HG03060 (cell line): ENCODE data around the gene TMPRSS9.

ENCODE experiments used
- ATAC-seq: cut with Tn5 transposase; IDR thresholded peaks from one replicate; pipeline ENCODE4 v1.9.1; 2021; ENCODE audit warnings: low read depth, moderate number of reproducible peaks; ENCODE audit not compliant: unreplicated experiment

The TMPRSS9 gene

DNA sequence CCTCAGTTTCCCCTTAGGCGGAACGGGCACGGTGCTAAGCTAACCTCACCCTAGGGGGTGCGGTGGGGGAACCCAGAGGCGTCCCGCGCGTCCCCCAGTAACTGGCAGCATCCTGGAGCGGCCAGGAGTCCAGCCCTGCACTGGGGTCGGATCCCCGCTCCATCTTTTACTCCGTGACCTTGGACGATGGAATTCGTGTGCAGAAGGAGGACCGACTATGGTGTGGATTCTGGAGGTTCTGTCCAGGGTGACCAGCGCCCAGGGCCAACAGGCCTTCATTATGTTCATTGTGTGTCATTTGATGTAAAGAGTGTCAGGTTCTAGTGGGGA, 31.0 kb upstream of the TMPRSS9 start:
- ATAC-seq = no peak

DNA sequence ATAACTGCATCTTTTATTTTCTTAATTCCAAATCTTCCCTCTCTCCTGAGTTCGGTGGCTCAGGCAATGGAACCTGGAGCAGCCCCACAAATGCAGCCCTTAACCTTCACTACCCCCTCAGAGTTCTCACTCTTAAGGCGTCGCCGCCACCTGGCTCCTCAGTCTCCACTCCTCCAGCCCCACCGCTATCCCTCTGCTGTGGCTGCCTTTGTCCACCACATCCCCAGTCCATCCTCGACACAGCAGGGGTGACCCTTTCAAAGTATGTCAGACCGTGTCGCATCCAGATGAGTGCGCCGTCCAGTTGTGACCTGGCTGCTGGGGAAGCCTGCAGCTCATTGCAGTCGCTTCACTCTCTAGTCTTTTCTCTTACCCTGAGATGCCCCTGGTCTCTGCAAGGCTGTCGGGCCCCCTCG, 30.6 kb upstream of the TMPRSS9 start:
- no peak for ATAC-seq

DNA sequence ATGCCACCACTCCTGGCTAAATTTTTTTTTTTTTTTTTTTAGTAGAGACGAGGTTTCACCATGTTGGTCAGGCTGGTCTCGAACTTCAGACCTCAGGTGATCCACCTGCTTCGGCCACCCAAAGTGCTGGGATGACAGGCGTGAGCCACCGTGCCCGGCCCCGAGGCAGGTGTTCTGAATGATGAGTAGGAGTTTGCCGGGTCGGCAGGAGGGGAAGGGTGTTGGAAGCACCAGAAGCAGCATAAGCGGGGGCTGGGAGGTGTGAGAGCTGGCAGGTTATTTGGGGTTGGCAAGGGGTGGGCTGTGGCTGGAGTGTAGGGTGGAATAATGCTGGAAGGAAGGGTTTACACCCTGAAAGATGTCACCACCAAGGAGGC, 29.8 kb upstream of the TMPRSS9 start:
- no peak for ATAC-seq

DNA sequence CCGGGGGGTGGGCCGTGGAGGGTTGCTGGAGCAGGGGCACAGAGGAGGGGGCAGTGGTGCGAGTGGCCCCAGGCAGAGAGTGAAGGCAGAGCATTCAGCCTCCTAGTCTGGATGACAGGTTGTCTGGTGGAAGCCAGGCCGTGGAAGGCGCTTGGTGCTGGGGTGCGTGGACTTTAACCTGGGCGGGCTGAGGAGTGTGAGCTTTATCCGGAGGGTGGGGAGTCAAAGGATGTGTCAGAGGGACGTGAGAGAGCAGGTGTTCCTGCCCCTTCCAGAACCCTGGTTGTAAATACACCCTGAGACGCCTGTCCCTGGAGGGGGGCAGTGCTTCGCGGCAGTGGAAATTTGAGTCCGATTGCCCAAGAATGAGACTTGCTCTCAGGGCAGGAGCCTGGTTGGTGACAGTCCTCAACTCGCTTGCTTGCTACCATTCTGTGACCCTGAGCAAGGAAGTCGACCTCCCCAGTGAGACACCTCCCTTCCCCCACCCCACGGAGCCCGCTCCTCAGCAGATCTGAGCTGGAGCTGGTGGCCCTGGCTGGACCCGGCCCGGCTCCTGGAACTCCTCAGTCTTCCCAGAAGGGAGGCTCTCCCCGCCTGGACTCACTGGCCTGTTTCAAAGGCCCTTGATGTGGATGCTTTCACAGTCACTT, 29.3 kb upstream of the TMPRSS9 start:
- ATAC-seq = no peak

DNA sequence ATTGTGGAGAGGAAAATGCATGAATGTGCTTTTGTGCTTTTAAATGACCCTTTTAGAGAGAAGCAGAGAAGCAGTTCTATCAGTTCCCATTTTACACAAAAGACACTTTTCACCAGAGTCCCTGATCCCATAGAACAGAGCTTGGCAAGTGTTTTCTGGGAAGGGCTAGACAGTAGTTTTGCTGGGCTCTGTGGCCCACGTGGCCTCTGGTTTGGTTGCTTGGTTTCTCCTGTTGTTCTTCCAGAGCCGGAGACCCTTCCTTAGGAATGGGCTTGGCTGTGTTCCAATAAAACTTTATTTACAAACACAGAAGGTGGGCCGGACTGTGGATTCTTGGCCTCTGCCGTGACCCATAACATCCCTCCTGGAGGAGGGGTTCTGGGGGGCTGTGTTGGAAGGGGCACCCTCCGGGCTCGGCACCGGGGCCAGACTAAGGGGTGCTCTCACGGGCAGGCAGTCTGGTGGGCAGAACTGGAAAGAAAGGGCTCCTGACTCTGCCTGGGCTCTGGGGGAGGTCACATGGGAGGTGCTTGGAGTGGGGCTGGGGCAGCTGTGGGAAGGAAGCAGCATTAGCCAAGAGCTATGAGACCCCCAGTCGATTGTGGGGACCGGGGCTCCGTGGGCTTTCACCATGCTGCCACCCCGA, 28.3 kb upstream of the TMPRSS9 start:
- ATAC-seq = no peak

DNA sequence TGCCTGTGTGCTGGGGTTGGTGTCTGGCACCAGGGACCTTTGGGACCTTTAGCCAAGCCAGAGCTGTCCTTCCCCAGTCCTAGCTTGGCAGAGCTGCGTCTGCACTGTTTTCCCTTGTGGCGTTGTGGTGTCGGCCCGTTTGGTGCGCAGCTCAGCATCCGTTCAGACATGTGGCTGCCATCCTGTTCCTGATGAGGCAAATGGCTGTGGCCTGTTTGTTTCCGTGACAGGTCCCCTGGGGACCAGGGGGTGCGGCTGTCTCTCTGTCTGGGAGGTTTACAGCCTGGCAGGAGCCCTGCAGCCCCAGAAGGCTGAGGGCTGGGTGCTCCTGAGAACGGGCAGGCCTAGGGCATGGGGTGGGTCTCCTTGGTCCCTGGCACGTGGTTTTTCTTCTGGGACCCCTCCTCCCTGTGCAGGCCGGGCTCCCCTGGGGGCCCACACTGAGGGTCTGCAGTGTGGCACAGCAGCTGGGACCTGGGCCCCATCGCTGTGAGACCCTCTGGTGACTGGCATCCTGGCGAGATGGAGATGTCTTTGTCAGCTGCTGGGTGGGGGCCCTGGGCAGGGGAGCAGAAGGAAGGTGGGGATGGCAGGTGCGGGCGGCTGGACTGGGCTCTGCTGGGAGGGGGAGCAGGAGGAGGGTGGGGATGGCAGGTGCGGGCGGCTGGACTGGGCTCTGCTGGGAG, 27.6 kb upstream of the TMPRSS9 start:
- no peak for ATAC-seq

DNA sequence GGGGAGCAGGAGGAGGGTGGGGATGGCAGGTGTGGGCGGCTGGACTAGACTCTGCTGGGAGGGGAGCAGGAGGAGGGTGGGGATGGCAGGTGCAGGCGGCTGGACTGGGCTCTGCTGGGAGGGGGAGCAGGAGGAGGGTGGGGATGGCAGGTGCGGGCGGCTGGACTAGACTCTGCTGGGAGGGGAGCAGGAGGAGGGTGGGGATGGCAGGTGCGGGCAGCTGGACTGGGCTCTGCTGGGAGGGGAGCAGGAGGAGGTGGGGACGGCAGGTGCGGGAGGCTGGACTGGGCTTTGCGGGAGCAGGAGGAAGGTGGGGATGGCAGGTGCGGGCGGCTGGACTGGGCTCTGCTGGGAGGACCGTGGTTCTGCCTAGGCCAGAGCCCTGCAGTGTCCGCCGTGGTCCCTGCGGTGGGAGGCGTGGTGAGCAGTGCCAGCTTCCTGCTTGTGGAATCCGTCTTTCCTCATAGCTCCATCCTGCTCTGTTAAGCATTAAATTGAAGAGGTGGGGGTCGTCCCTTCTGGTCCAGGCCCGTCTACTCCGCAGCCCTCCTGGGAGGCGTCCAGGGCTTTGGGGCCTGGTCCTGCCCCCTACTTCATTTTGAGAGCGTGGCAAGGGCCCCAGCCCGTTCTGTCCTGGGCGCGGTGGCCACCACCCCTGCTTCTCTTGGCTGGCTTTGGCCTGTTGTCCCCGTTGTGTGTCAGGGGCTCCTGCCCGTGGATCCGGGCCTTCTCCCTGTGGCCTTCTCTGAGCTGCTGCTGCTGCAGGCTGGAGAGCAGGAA, 26.8 kb upstream of the TMPRSS9 start:
- no peak for ATAC-seq

DNA sequence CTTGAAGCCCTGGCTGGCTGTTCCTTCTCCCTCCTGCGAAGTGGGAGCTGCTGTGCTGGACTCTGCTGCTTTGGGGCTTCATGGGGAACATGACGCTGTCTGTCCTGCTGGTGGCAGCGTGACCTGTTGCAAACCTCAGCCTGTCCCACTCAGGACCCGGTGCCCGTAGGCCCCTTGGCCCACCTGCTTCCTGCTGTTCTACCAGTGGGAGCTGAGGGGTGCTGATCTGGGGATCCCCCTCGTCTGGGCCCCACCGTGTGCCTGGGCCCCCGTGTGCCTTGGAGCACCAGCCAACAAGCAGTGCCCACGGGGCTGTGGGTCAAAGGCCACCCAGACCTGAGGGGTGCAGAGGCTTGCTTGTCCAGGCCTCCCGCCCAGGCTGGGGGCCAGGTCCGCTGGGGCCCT, 26.3 kb upstream of the TMPRSS9 start:
- no peak for ATAC-seq

DNA sequence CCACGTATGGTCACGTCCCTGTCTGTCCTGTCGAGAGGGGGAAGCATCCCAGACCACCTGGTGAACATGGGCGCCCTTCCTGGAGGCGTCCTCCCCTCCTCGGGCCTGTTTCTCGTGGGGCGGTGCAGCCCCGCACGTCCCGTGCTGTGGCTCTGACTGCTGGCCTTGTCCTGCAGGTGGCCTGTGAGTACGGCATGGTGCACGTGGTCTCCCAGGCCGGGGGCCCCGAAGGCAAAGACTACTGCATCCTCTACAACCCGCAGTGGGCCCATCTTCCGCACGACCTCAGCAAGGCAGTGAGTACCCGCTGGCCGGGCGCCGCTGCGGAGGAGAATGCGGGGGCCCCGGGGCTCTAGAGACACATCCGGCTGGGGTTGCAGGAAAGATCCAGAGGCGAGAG, 25.6 kb upstream of the TMPRSS9 start:
- no peak for ATAC-seq

DNA sequence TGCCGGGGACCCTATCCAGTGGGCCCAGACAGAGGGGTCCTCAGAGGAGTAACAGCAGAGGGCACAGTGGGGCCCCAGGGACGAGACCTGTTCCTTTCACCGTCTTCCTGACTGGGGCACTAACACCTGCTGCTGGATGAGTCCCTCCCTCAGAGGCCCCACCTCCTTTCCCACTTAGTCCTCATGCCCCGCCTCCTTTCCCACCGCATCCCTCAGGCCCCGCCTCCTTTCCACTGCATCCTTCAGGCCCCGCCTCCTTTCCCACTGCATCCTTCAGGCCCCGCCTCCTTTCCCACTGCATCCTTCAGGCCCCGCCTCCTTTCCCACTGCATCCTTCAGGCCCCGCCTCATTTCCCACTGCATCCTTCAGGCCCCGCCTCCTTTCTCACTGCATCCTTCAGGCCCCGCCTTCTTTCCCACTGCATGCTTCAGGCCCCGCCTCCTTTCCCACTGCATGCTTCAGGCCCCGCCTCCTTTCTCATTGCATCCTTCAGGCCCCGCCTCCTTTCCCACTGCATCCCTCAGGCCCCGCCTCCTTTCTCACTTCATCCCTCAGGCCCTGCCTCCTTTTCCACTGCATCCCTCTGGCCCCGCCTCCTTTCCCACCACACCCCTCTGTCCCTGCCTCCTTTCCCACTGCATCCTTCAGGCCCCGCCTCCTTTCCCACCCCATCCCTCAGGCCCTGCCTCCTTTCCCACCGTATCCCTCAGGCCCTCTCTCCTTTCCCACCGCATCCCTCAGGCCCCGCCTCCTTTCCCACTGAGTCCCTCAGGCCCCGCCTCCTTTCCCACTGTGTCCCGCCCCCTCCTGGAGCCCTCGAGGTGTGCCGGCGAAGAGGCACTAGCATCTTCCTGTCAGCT, 24.8 kb upstream of the TMPRSS9 start:
- ATAC-seq = no peak

DNA sequence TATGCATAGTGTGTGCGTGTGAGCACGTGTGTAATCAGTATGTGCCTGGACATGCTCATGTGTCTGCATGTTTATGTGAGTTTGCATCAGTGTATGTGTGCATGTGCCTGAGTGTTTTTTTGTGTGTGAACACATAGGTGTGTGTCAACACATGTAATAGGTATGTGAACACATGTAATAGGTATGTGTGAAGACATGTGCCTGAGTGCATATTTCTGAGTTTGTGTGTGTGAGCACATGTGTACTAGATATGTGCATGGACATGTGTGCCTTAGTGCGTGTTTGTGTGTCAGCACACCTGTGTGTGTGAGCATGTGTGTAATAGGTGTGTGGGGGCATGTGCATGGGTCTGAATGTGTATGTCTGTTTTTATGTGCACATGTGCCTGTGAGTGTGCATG, 24.2 kb upstream of the TMPRSS9 start:
- no peak for ATAC-seq

DNA sequence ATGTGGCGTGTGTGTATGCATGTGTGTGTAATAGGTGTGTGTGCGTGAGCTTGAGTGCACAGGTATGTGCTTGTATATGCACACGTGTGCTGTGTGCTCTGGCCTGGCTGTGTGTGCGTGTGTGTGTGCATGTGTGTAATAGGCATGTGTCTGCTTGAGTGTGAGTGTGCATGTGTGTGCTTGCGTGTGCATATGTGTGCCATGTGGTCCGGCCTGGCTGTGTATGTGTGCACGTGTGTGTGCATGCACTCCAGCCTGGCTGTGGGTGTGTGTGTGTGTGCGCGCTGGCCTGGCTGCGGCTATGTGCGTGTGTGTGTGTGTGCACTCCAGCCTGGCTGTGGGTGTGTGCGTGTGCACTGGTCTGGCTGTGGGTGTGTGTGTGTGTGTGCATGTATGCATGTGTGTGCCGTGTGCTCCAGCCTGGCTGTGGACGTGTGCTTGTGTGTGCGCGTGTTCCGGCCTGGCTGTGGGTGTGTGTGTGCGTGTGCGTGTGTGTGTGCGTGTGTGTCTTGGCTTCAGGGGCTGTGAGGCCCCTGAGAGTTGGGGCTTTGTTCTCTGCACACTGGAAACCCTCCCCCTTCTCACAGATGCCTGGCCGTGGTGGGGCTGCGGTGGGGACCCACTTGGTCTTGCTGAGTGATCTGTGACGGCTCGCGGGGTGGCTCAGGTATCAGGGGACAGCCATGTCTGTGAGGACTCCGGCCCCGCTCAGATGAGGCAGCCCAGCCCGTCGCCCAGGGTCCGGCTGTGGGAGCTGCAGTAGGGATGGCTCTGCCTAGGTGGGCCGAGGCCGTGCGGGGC, 23.3 kb upstream of the TMPRSS9 start:
- ATAC-seq = no peak

DNA sequence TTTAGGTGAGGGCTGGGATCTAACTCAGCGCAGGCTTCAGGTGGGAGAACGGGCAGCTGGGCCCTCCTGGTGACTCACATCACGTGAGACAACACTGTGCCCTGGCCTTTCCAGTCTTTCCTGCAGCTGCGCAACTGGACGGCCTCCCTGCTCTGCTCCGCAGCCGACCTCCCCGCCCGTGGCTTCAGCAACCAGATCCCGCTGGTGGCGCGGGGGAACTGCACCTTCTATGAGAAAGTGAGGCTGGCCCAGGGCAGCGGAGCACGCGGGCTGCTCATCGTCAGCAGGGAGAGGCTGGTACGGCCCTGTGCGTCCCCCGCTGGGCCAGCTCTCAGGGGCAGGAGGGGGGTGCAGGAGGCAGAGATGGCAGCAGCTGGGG, 22.7 kb upstream of the TMPRSS9 start:
- ATAC-seq = no peak

DNA sequence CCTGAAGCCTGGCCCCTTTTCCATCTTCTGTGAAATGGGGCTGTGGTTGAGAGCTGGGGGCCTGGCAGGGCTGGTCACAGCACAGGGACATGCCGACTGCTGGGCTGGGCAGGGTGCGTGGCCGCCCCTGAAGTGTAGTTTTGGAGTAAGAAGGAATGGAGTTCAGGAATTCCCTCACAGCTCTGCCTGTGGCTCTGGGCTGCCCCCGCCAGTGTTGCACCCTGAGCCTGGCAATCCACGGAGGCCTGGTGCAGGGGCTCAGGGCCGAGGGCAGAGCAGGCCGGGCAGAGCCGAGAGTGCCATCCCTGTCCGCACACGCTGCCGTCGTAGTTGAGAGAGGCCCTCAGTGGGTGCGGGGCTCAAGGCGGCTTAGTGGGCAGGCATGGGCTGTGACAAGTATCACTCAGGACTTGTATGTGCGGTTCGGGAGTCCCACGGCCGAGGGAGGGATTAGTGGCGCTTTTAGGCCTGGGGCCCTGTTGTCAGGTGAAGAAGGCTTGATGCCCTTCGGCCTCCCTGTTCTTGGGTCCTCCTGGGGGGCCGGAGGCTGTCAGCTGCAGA, 21.9 kb upstream of the TMPRSS9 start:
- no peak for ATAC-seq

DNA sequence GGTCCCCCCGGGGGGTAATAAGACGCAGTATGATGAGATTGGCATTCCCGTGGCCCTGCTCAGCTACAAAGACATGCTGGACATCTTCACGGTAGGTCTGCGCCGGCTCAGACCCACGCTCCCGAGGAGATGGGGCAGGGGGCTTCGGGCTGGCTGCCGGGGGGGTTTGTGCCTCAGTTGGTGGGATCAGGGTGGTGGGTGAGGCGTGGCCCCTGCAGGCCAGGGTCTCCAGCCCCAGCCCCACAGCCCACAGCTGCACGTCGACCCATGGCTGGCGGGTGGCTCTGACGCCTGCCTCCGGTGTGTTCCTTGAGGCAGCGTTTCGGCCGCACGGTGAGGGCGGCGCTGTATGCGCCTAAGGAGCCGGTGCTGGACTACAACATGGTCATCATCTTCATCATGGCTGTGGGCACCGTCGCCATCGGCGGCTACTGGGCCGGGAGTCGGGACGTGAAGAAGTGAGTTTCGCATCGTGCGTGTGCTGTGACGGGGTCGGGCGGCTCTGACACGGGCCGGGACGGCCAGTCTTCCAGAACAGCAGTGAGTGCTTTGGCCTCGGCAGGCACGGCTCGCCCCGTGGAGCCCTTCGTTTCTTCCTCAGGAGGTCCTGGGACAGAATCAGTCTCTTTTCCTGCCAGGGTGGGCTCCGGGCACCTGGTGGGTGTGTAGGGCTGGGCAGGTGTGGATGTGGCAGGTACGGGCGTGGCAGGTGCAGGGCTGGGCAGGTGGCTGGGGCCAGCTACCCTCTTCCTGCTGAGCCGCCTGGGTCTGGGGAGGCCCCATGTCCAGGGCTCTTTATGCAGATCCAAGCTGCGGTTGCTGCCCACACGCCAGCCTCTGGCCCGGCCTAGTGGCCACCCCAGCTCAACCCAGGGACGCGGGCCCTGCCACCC, 21.1 kb upstream of the TMPRSS9 start:
- no peak for ATAC-seq

DNA sequence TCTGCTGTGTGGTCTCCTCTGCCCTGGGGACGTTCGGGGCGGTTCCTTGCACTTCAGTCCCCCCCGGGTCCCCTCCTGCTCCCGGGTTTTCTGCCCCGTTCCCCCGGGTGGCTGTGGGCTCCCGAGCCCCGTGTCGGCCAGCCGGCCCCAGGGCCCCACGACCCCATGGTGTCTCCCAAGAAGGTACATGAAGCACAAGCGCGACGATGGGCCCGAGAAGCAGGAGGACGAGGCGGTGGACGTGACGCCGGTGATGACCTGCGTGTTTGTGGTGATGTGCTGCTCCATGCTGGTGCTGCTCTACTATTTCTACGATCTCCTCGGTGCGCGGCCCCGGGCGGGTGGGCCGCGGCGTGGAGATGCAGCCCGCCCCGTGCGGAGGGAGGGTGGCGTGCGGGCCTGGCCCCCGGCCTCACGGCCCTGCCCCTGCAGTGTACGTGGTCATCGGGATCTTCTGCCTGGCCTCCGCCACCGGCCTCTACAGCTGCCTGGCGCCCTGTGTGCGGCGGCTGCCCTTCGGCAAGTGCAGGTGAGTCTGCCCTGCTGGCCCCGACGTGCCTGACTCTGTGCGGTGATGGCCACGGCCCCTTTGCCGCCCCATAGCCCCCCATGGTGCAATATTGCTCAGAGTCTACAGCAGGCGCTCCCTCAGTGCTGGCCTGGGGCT, 20.3 kb upstream of the TMPRSS9 start:
- no peak for ATAC-seq

DNA sequence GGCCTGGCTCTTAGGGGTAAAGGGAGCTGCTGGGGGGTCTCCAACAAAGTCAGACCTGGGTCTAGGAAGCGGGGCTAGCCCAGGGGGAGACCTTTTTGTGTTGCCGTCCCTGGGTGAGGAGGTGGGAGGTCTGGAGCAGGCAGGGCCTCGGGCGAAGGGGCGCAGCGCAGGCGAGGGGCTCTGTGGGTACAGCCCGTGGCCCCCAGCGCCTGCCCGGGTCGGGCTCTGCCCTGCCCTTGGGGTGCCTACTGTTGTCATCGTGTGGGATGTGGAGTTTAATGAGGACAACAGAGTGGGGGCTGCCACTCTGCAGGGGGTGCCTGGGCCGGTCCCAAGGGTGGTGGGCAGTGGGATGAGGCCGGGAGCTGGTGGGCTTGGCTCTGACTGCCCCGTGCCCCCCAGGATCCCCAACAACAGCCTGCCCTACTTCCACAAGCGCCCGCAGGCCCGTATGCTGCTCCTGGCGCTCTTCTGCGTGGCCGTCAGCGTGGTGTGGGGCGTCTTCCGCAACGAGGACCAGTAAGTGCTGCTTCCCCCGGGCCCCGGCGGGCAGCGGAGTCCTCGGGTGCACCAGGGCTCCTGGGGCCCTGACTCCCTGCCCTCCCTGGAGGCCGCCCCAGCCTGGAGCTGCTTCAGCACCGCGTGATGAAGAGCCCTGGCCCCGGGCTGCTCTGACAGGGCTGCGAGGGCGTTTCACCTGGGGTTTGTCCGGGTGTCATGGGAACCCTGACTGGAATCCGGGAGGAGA, 19.4 kb upstream of the TMPRSS9 start:
- no peak for ATAC-seq
